ENCODE measurements around the gene ABCA4. TPM values are rescaled to one million over a fixed set of nuclear protein-coding genes. Genes with fewer than 3 reads are reported as not detected.
A peak's percentile ranks its signal among the peaks of the same experiment; 100 is the strongest.

ABCA4 gene
- polyA plus RNA-seq, 6 donors from 2014 or later: not detected

DNA sequence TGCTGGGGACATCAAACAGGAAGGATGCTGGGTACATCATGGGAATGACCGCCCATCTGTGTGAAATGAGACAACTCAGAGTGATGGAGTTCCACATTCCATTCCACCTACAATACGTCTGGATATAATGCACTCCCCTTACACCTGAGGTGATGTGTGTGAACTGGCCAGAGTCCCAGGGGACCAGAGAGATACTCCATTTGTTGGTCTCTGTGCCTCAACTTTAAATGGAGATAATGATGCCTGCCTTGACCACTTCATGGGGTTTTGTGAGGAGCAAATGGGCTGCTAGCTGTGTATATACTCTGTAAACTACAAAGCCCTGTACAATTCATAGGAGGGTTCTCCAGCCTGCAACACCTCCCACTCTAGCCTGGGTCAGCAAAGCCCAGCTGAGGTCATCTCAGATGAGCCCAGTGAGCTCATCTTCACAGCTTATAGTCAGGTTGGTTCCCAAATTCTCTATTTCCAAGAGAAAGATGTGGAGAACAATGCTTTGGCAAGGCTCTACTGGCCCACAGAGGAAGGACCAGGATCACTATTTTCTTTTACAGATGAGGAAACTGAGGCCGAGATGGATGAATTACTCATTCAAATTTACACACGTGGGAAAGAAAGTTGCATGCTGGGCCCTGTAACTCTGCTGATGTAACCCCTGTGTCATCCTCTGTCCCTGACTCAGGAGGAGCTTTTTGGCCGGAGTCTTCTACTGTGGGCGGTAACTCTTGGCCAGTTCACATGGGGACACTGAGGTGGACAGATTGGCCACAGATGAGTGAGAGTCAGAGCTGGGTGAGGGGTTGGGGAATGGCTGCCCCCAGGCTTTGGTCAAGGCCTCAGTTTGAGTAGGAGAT lies 106.1 kb downstream of the ABCA4 start:
- Mint-ChIP-seq H3K4me1 (no peaks in the 10 kb centered on the region), H3K27ac (no peak overlapping the region)
- no peak for DNase-seq

GRCh38 chr1:94014087-94014486 lies 106.9 kb downstream of the ABCA4 start:
- H3K4me3 Mint-ChIP-seq: no peak overlapping the region
- H3K36me3 Mint-ChIP-seq: no peaks in the 10 kb centered on the region
- DNase-seq (no peak), ATAC-seq (ENCODE audit: low read depth in 2 of 2) (no peak)
- H3K27ac Mint-ChIP-seq: no peak overlapping the region
- H3K27me3 Mint-ChIP-seq: peaks cover 15 to 39% (median 18%) of the 10 kb centered on the region in 3 donors
- H3K9me3 Mint-ChIP-seq: no peaks in the 10 kb centered on the region
- H3K4me1 Mint-ChIP-seq: no peaks in the 10 kb centered on the region

More for the DNA sequence above, 106.1 kb downstream of the ABCA4 start:
- ATAC-seq (ENCODE audit: low read depth in 2 of 2): no peak
- Mint-ChIP-seq H3K4me3 (no peak overlapping the region), H3K27me3 (peaks cover 8 to 39% (median 18%) of the 10 kb centered on the region in 3 donors), H3K9me3 (no peaks in the 10 kb centered on the region), H3K36me3 (no peaks in the 10 kb centered on the region)

DNA sequence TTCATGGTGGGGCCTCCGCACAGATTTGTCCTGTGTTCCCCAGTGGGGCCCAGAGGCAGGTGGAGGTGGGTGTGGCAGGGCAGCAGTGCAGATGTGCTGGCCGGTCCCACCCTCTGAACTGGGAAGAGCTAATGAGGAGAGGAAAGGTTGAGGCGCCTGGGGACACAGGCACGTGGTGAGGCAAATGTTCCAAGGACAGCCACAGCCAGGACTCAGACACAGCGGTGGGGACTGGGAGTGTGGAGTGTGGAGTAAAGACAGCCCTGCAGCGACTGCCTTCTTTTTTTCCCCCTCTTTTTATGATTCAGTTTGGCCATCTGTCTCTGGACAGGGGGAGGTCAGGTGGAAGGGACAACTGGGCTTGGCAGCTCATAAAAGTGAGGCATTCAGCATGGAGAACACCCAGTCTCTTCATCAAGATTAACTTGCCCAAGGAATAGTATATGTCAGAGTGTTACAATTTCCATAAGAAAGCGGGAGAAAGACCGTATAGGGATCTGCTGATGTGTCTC lies 107.5 kb downstream of the ABCA4 start:
- Mint-ChIP-seq H3K27me3 (peaks cover 15 to 40% (median 18%) of the 10 kb centered on the region in 3 donors), H3K4me1 (no peaks in the 10 kb centered on the region), H3K9me3 (no peaks in the 10 kb centered on the region), H3K4me3 (no peak overlapping the region), H3K36me3 (no peaks in the 10 kb centered on the region), H3K27ac (peak overlapping the region in 2 of 6 donors; percentile 31 to 57)
- no peak for ATAC-seq (ENCODE audit: low read depth in 2 of 2)
- no peak for DNase-seq

GRCh38 chr1:94012708-94013366 lies 108.1 kb downstream of the ABCA4 start:
- DNase-seq (no peak), ATAC-seq (ENCODE audit: low read depth in 2 of 2) (no peak)
- H3K9me3 Mint-ChIP-seq: no peaks in the 10 kb centered on the region
- no peaks in the 10 kb centered on the region for H3K4me1 Mint-ChIP-seq
- no peak overlapping the region for H3K4me3 Mint-ChIP-seq
- no peaks in the 10 kb centered on the region for H3K36me3 Mint-ChIP-seq
- peaks cover 15 to 46% (median 23%) of the 10 kb centered on the region in 3 donors for H3K27me3 Mint-ChIP-seq
- H3K27ac Mint-ChIP-seq: peak overlapping the region in 2 of 6 donors; percentile 57 to 84

DNA sequence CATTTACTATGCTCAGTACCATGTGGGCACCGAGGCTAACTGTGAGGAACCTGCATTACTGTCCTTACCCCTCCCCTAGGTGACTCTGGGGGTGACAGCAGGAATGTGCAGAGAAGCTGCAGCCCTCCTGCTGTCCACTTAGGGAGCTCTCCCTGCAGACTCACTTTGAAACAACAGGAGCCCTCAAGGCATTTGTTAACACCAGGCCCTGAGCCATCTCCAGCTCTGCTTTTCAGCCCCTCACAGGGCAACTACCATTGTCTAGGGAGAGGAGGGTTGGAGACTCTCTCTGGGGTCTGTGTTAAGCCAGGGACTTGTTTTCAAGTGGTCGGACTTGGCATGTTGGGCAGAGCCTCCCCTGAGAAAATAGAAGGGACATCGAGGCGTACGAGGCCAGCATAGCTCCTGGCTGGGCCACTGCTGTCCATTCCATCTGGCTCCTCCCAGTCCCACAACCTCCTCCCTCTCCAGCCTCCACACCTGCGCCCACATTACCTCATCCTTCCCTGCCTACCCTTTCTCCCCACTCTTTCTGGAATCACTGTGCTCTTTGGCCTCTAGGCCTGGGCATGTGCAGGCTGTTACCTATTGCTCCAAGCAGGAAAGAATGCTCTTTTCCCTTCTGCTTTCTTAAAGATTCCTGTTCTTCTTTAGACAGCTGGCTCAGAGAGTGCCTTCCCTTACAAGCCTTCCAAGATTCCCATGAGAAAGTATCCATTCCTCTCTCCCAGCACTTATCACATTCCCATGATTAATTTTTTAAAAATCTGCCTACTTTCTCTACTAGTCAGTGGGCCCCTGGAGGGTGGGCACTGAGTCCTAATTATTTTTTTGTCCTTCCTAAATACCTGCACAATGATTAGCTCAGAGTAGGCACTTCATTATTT lies 109.0 kb downstream of the ABCA4 start:
- H3K4me3 Mint-ChIP-seq: no peak overlapping the region

DNA sequence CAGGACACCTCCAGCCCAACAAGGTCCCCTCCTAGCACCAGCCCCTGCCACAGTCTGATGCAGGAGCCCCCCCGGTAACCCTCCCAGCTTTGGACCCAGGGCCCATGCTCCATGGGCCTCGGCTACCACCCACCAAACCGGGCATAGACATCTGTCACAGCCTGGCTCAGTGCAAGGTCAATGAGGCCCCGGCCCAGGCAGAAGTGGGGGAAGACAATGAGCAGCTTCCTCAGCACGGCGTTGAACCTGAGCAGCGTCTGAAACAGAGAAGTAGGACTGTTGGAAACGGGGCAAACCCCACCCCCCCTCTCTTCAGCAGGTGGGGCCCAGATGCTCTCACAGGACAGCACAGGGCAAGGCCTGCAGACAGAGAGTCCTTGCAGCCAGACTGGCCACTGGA lies 109.8 kb downstream of the ABCA4 start:
- Mint-ChIP-seq H3K36me3 (no peaks in the 10 kb centered on the region), H3K4me3 (no peak overlapping the region), H3K4me1 (no peaks in the 10 kb centered on the region), H3K27ac (no peak overlapping the region), H3K9me3 (no peaks in the 10 kb centered on the region), H3K27me3 (peaks cover 15 to 41% (median 24%) of the 10 kb centered on the region in 3 donors)
- DNase-seq: no peak
- no peak for ATAC-seq (ENCODE audit: low read depth in 2 of 2)

More for the DNA sequence above, 109.0 kb downstream of the ABCA4 start:
- Mint-ChIP-seq H3K9me3 (no peaks in the 10 kb centered on the region), H3K27ac (no peak overlapping the region), H3K4me1 (no peaks in the 10 kb centered on the region), H3K27me3 (peaks cover 15 to 47% (median 24%) of the 10 kb centered on the region in 3 donors), H3K36me3 (no peaks in the 10 kb centered on the region)
- ATAC-seq (ENCODE audit: low read depth in 2 of 2): no peak
- no peak for DNase-seq

DNA sequence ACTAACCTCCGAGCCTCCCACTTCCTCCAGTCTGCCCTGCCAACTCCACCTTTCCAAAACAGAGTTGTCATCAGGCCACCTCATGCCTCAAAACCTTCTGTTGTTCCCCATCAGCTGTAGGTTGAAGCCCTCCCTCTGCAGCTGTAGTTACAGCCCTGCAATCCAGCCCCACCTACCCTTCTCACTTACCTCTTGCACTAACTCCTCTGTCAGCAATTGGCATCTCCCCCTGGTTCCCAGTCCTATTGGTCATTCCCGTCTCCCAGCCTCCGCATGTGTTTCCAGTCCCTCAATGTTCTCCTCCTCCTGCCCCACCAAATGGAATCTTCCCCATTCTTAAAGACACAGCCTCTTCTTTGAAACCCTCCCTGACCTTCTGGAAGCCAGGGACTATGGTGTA lies 111.6 kb downstream of the ABCA4 start:
- Mint-ChIP-seq H3K27ac (peak overlapping the region in 1 of 6 donors; percentile 11), H3K9me3 (no peaks in the 10 kb centered on the region), H3K27me3 (peaks cover 15 to 43% (median 29%) of the 10 kb centered on the region in 3 donors), H3K4me1 (no peaks in the 10 kb centered on the region), H3K4me3 (no peak overlapping the region), H3K36me3 (no peaks in the 10 kb centered on the region)
- DNase-seq (no peak), ATAC-seq (ENCODE audit: low read depth in 2 of 2) (no peak)

DNA sequence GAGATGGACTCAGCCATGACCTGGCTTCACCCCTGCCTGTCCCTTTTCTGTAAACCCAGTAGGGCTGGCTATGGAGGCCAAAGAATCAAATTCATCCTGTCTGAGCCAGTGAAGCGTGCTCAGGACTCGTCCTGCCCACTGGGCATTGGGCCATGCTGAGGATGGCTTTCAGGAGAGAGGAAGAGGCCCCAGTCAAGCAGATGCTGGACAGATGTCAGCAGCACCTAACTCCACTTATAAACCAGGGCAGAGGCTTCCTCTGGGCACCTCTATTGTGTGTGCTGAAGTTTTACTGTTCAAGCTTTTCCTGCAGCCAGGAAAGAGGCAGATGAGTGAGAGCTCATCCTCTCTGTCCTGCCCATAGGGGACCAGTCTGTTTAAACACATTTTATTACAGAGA lies 114.3 kb downstream of the ABCA4 start:
- ATAC-seq (ENCODE audit: low read depth in 2 of 2) (no peak), DNase-seq (no peak)
- no peaks in the 10 kb centered on the region for H3K9me3 Mint-ChIP-seq
- peaks cover 17 to 25% (median 20%) of the 10 kb centered on the region in 3 donors for H3K27me3 Mint-ChIP-seq
- no peaks in the 10 kb centered on the region for H3K36me3 Mint-ChIP-seq
- no peaks in the 10 kb centered on the region for H3K4me1 Mint-ChIP-seq
- no peak overlapping the region for H3K4me3 Mint-ChIP-seq
- H3K27ac Mint-ChIP-seq: no peak overlapping the region

DNA sequence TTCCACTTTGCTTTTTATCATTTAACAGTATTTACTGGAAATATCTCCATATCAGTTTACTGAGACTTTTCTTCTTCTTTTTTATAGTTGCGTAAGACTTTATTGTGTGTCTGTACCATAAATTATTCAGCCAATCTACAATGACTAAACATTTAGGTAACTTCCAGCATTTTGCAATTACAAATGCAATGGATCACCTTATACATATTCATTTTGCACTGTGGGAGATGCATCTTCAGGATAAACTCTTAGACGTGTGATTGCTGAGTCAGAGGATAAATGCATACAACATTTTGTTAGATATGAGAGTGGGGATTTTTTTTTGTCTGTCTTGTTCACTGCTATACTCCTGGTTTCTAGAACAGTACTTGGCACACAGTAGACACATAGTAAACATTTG lies 116.0 kb downstream of the ABCA4 start:
- DNase-seq (no peak), ATAC-seq (ENCODE audit: low read depth in 2 of 2) (no peak)
- H3K9me3 Mint-ChIP-seq: no peaks in the 10 kb centered on the region
- peak overlapping the region in 1 of 6 donors; percentile 8 for H3K27ac Mint-ChIP-seq
- peaks cover 16 to 26% (median 17%) of the 10 kb centered on the region in 3 donors for H3K27me3 Mint-ChIP-seq
- no peaks in the 10 kb centered on the region for H3K4me1 Mint-ChIP-seq
- H3K36me3 Mint-ChIP-seq: no peaks in the 10 kb centered on the region
- no peak overlapping the region for H3K4me3 Mint-ChIP-seq

DNA sequence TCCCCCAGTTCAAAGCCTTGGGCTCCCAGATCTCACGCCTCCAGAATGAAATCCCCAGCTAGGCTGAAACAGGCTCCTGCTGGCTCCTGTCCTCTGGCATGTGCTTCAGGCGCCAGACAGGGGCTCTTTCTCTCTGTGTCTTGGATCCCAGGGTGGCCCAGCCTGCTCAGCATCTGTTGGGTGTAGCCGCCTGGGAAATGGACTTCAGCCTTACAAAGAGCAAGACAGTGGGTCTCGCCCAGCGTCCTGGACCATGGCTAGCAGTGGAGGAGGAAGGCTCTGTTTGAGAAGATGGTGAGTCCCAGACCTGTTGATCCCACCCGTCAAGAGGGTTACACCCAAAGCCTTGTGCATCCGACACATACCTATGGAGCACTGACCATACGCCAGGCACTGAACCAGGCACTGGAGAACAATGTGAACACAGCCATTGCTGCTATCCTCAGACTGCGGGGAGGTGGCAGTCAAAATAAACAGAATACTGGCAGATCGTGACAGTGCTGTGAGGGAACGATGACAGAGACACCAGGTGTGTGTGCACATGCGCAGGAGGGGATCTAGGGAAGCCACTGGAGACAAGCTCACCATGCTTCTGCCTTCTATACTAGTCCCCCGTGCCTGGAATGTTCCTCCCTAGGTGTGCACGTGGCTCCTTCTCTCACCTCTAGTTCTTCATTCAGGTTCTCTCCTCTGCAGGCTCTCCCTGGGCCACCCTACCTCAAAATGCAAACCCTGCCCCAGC lies 118.7 kb downstream of the ABCA4 start:
- ATAC-seq (ENCODE audit: low read depth in 2 of 2) (no peak), DNase-seq (no peak)
- Mint-ChIP-seq H3K9me3 (peaks cover 0 to 2% (median 0%) of the 10 kb centered on the region in 7 donors), H3K36me3 (no peaks in the 10 kb centered on the region), H3K4me3 (no peak overlapping the region), H3K4me1 (no peaks in the 10 kb centered on the region), H3K27me3 (peaks cover 8 to 21% (median 9%) of the 10 kb centered on the region in 3 donors), H3K27ac (no peak overlapping the region)

GRCh38 chr1:94001397-94002045 lies 119.4 kb downstream of the ABCA4 start:
- Mint-ChIP-seq H3K27me3 (peaks cover 9 to 21% (median 12%) of the 10 kb centered on the region in 3 donors), H3K4me3 (no peak overlapping the region), H3K9me3 (peaks cover 0 to 2% (median 0%) of the 10 kb centered on the region in 7 donors), H3K36me3 (no peaks in the 10 kb centered on the region), H3K4me1 (no peaks in the 10 kb centered on the region), H3K27ac (no peak overlapping the region)
- ATAC-seq (ENCODE audit: low read depth in 2 of 2) (no peak), DNase-seq (no peak)

All from naive B cell (primary cell).